H1 (cell line): Measurements from ENCODE around the gene TVP23A. TPM values are rescaled to one million over a fixed set of nuclear protein-coding genes. Genes with fewer than 3 reads are reported as not detected.
"Not testable (repeated sequence)": the region's sequence is repeated elsewhere in the genome, so short reads cannot be mapped to it uniquely, and the experiment has no call there.

ENCODE experiments used
- CTCF ChIA-PET: fragments of 300-600 bp; sonication (Branson Sonifier 250); formaldehyde crosslinking; loops from one replicate; lab custom pipeline; 2021; ENCODE audit not compliant: partially characterized antibody; lab: Charles Lee
- POLR2A ChIA-PET: fragments of 300-600 bp; sonication (Branson Sonifier 250); formaldehyde crosslinking; loops from one replicate; lab custom pipeline; 2021; ENCODE audit warnings: inconsistent platforms; ENCODE audit not compliant: partially characterized antibody; lab: Charles Lee
- DNase-seq, 2 experiments: peaks; one replicate each; pipeline versions ENCODE4 v3.0.0 to v3.0.0-alpha.2; 2010 to 2022; ENCODE audit warnings: low spot score in 2 of 2, low read depth in 1 of 2, mixed read lengths in 1 of 2
- FAIRE-seq: peaks from 2 replicates; lab custom pipeline; 2011; peaks lifted over from hg19 to GRCh38; lab: Jason Lieb, UNC
- H2AFZ ChIP-seq: 2 replicates; pipeline ENCODE4 v1.8.1; 2012; ENCODE audit warnings: low read length, inconsistent platforms
- H2AK5ac ChIP-seq: 2 replicates; pipeline ENCODE4 v1.6.1; 2013; ENCODE audit warnings: low read depth, low read length
- H2BK120ac ChIP-seq: replicated peaks from 2 replicates; pipeline ENCODE3; 2013; ENCODE audit warnings: low read depth, low read length, inconsistent platforms
- H2BK12ac ChIP-seq: 2 replicates; pipeline ENCODE4 v1.6.1; 2013; ENCODE audit warnings: low read depth, low read length
- H2BK15ac ChIP-seq: 2 replicates; pipeline ENCODE4 v1.6.1; 2013; ENCODE audit warnings: low read length
- H2BK20ac ChIP-seq: 2 replicates; pipeline ENCODE4 v1.6.1; 2013; ENCODE audit warnings: low read length
- H2BK5ac ChIP-seq: 2 replicates; pipeline ENCODE4 v1.6.1; 2013; ENCODE audit warnings: low read depth, low read length
- H3K14ac ChIP-seq: 2 replicates; pipeline ENCODE4 v1.6.1; 2013; ENCODE audit warnings: inconsistent platforms; ENCODE audit not compliant: insufficient read length
- H3K18ac ChIP-seq: 2 replicates; pipeline ENCODE4 v1.6.1; 2013; ENCODE audit warnings: low read length; ENCODE audit errors: extremely low read depth
- H3K23ac ChIP-seq: 2 replicates; pipeline ENCODE4 v1.6.1; 2013; ENCODE audit warnings: inconsistent platforms; ENCODE audit not compliant: insufficient read length
- H3K23me2 ChIP-seq: 2 replicates; pipeline ENCODE4 v1.6.1; 2013; ENCODE audit warnings: low read depth, low read length
- H3K27ac ChIP-seq: 2 replicates; pipeline ENCODE4 v1.6.1; 2011; ENCODE audit warnings: low read depth, low read length, inconsistent platforms
- H3K27me3 ChIP-seq, 4 experiments: replicated peaks in 1 of 4; 1 replicate in 1 of 4; 2 replicates in 3 of 4; pipeline versions ENCODE4 v1.6.1 to v1.8.1; 2011 to 2013; ENCODE audit warnings: low read length in 3 of 4, mild to moderate bottlenecking in 3 of 4, inconsistent platforms in 2 of 4, mixed read lengths in 2 of 4, moderate library complexity in 1 of 4; ENCODE audit not compliant: control insufficient read depth in 3 of 4, insufficient read depth in 3 of 4; ENCODE audit errors: extremely low read depth in 1 of 4
- H3K36me3 ChIP-seq, 4 experiments: 2 replicates each; pipeline versions ENCODE4 v1.6.1 to v1.8.1; 2011 to 2013; ENCODE audit warnings: mild to moderate bottlenecking in 4 of 4, low read length in 3 of 4, moderate library complexity in 2 of 4, control low read depth in 1 of 4, inconsistent platforms in 1 of 4; ENCODE audit not compliant: insufficient read depth in 4 of 4, control insufficient read depth in 2 of 4
- H3K4ac ChIP-seq: replicated peaks from 2 replicates; pipeline ENCODE3; 2013; ENCODE audit warnings: low read length, low read depth, mixed read lengths, inconsistent platforms; ENCODE audit not compliant: insufficient read length
- H3K4me1 ChIP-seq, 4 experiments: replicated peaks in 1 of 4; 1 replicate in 1 of 4; 2 replicates in 3 of 4; pipeline versions ENCODE4 v1.6.1 to v1.8.1; 2011 to 2013; ENCODE audit warnings: low read length in 3 of 4, inconsistent platforms in 2 of 4, mixed read lengths in 1 of 4; ENCODE audit not compliant: insufficient read depth in 4 of 4, control insufficient read depth in 3 of 4
- H3K4me2 ChIP-seq, 2 experiments: 2 replicates each; pipeline versions ENCODE4 v1.6.1 to v1.8.1; 2011 to 2013; ENCODE audit warnings: low read depth in 2 of 2, low read length in 2 of 2, control low read depth in 1 of 2, inconsistent platforms in 1 of 2, mild to moderate bottlenecking in 1 of 2; ENCODE audit not compliant: insufficient read depth in 1 of 2
- H3K4me3 ChIP-seq, 4 experiments: fragments of 200-600, 300-600 bp in 1 of 4; sonication (generic), shearing (Covaris generic), sonication (Bioruptor Twin) in 1 of 4; 2 replicates each; pipeline versions ENCODE4 v1.5.1 to v1.8.1; 2011 to 2016; ENCODE audit warnings: low read length in 4 of 4, low read depth in 3 of 4, control low read depth in 2 of 4, inconsistent platforms in 2 of 4, mild to moderate bottlenecking in 2 of 4, mixed read lengths in 1 of 4, moderate library complexity in 1 of 4; ENCODE audit not compliant: insufficient read depth in 2 of 4; ENCODE audit errors: extremely low read depth in 1 of 4
- H3K56ac ChIP-seq: replicated peaks from 2 replicates; pipeline ENCODE3; 2013; ENCODE audit warnings: low read depth, mild to moderate bottlenecking, mixed read lengths, low read length, inconsistent platforms; ENCODE audit not compliant: insufficient read length
- H3K79me1 ChIP-seq: 2 replicates; pipeline ENCODE4 v1.6.1; 2013; ENCODE audit warnings: low read depth, low read length, control low read depth
- H3K79me2 ChIP-seq, 2 experiments: 2 replicates each; pipeline versions ENCODE4 v1.6.1 to v1.8.1; 2012 to 2013; ENCODE audit warnings: low read length in 2 of 2, mild to moderate bottlenecking in 2 of 2, inconsistent platforms in 1 of 2; ENCODE audit not compliant: insufficient read depth in 2 of 2, control insufficient read depth in 1 of 2
- H3K9ac ChIP-seq, 4 experiments: replicated peaks in 1 of 4; 1 replicate in 1 of 4; 2 replicates in 3 of 4; pipeline versions ENCODE4 v1.6.1 to v1.8.1; 2011 to 2013; ENCODE audit warnings: low read depth in 3 of 4, low read length in 3 of 4, control low read depth in 2 of 4, mild to moderate bottlenecking in 2 of 4, moderate library complexity in 2 of 4, inconsistent platforms in 1 of 4; ENCODE audit errors: extremely low read depth in 1 of 4
- H3K9me3 ChIP-seq, 2 experiments: 2 replicates each; pipeline versions ENCODE4 v1.6.1 to v1.8.1; 2012 to 2013; ENCODE audit warnings: mild to moderate bottlenecking in 2 of 2, moderate library complexity in 2 of 2, control low read depth in 1 of 2, inconsistent platforms in 1 of 2, low read depth in 1 of 2, low read length in 1 of 2, mixed read lengths in 1 of 2; ENCODE audit not compliant: insufficient read depth in 2 of 2
- H4K20me1 ChIP-seq, 2 experiments: replicated peaks in 1 of 2; 2 replicates each; pipeline versions ENCODE3 to v1.8.1; 2011 to 2013; ENCODE audit warnings: inconsistent platforms in 2 of 2, low read length in 2 of 2, mild to moderate bottlenecking in 1 of 2; ENCODE audit not compliant: insufficient read depth in 2 of 2, control insufficient read depth in 1 of 2
- H4K5ac ChIP-seq: 2 replicates; pipeline ENCODE4 v1.6.1; 2013; ENCODE audit warnings: low read length, low read depth, mixed read lengths, inconsistent platforms; ENCODE audit not compliant: insufficient read length
- H4K8ac ChIP-seq: 2 replicates; pipeline ENCODE4 v1.8.0; 2013; ENCODE audit warnings: mild to moderate bottlenecking, moderate library complexity, low read length, inconsistent platforms; ENCODE audit not compliant: insufficient read depth; ENCODE audit errors: extremely low read depth
- H4K91ac ChIP-seq: replicated peaks from 2 replicates; pipeline ENCODE3; 2013; ENCODE audit warnings: low read length, mixed read lengths, inconsistent platforms; ENCODE audit not compliant: insufficient read length
- whole genome bisulfite sequencing, 2 experiments: shearing (Covaris generic) in 1 of 2; methylation state at CpG; one replicate each; pipeline versions ENCODE4 v1.1.6 to v1.1.7; 2013 to 2015; ENCODE audit warnings: low lambda C conversion rate in 2 of 2, mixed read lengths in 2 of 2, inconsistent platforms in 1 of 2, low coverage in 1 of 2, missing lambda C conversion rate in 1 of 2; ENCODE audit not compliant: insufficient replicate concordance in 2 of 2, insufficient coverage in 1 of 2, insufficient read length in 1 of 2; ENCODE audit errors: extremely low coverage in 1 of 2, missing lambda C conversion rate in 1 of 2; 5-methylcytosine and 5-hydroxymethylcytosine counted together
- polyA plus RNA-seq, 7 experiments: library from polyadenylated mRNA; depleted of rRNA in 3 of 7; stranded (reverse) in 5 of 7; unstranded in 2 of 7; fragments of >200 nt in 5 of 7; fragments of 200-250 nt in 2 of 7; gene quantifications; 1 replicate in 5 of 7; 2 replicates in 1 of 7; 4 replicates in 1 of 7; pipeline versions ENCODE4 v1.2.1 to v1.2.3, GENCODE V29; 2011 to 2013; ENCODE audit warnings: missing spikeins in 2 of 7, mixed read lengths in 2 of 7
- total RNA-seq: library from RNA; stranded (reverse); fragmentation: NEBNext Ultra II Directional; extraction: Animal tissue kit (Norgen Biotek cat#: 25700); gene quantifications from 2 replicates; pipeline ENCODE4 v1.2.1, GENCODE V29; 2021

TVP23A gene
- total and polyA plus RNA-seq, 2 of the 8 experiments (the other 6 are each of a cell fraction or from before 2014, with no cell fraction given), result 2.2 to 3.1 TPM

DNA sequence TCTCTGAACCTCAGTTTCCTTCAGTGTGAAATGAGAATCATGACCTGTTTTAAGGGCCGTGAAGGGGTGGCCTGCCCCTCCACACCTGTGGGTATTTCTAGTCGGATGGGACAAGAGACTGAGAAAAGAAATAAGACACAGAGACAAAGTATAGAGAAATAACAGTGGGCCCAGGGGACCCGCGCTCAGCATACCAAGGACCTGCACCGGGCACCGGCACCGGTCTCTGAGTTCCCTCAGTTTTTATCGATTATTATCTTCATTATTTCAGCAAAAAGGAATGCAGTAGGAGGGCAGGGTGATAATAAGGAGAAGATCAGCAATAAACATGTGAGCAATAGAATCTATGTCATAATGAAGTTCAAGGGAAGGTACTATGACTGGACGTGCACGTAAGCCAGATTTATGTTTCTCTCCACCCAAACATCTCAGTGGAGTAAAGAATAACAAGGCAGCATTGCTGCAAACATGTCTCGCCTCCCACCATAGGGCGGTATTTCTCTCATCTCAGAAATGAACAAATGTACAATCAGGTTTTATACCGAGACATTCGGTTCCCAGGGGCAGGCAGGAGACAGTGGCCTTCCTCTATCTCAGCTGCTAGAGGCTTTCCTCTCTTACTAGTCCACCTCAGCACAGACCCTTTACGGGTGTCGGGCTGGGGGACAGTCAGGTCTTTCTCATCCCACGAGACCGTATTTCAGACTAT is 10.9 kb upstream of the TVP23A start:
- H3K9ac ChIP-seq, H4K20me1 ChIP-seq: not testable (repeated sequence)
- WGBS, 2 experiments, result 83% methylated on average over 18 of the region's 18 CpGs; no CpG with 5 or more reads in 1 of the 2 experiments

More for the DNA sequence above, 10.9 kb upstream of the TVP23A start:
- H3K79me1 ChIP-seq, H3K23me2 ChIP-seq, H2AFZ ChIP-seq, H2BK15ac ChIP-seq, H3K27me3 ChIP-seq, H4K5ac ChIP-seq, H3K18ac ChIP-seq, H4K91ac ChIP-seq, H2BK20ac ChIP-seq, H3K56ac ChIP-seq, H3K9me3 ChIP-seq, H4K8ac ChIP-seq, H2AK5ac ChIP-seq, H3K4me2 ChIP-seq, POLR2A ChIA-PET, H3K14ac ChIP-seq, H3K27ac ChIP-seq, H3K23ac ChIP-seq, H2BK12ac ChIP-seq, H2BK5ac ChIP-seq, FAIRE-seq, H2BK120ac ChIP-seq, DNase-seq, H3K4me3 ChIP-seq, H3K4me1 ChIP-seq, H3K79me2 ChIP-seq, H3K4ac ChIP-seq, H3K36me3 ChIP-seq: not testable (repeated sequence)
- CTCF ChIA-PET, result interaction anchor here (1.0 to 1.7 kb wide), 2 partner anchors 12 to 460 kb away, joined by 3 read pairs; no protein-coding TSS in a partner anchor
